SKM-1 treated with dmso at 0.1 percent for 144 hours (cell line): ENCODE data around the gene TPP1.

Experiments
- DNase-seq: peaks from one replicate; lab custom pipeline; 2025; ENCODE audit not compliant: unreplicated experiment; lab: John Stamatoyannopoulos, UW

The TPP1 gene

GRCh38 chr11:6629573-6629891, 10.3 kb upstream of the TPP1 start:
- DNase-seq = no peak

GRCh38 chr11:6628526-6628925, 9.3 kb upstream of the TPP1 start:
- no peak for DNase-seq

DNA sequence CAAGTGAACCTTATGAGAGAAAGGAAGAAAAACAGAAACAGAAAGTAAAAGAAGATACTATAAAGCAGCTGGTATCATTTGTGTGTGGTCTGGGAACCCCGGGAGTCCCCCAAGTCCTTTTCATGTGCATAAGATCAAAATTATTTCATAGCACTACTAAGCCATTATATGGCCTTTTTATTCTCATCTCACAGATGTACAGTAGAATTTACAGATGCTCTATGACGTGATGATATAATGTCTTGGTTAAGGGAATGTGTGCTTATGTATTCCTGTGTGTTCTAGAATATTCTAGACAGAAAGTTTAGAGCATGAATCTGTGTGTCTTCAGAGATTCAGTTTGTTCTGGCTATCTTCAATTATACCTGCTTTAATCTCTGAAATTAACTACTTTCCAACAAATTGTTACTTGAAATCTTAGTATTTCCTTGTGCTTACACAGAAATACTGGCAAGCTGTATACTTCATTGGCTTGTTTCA, 8.6 kb upstream of the TPP1 start:
- DNase-seq = no peak

DNA sequence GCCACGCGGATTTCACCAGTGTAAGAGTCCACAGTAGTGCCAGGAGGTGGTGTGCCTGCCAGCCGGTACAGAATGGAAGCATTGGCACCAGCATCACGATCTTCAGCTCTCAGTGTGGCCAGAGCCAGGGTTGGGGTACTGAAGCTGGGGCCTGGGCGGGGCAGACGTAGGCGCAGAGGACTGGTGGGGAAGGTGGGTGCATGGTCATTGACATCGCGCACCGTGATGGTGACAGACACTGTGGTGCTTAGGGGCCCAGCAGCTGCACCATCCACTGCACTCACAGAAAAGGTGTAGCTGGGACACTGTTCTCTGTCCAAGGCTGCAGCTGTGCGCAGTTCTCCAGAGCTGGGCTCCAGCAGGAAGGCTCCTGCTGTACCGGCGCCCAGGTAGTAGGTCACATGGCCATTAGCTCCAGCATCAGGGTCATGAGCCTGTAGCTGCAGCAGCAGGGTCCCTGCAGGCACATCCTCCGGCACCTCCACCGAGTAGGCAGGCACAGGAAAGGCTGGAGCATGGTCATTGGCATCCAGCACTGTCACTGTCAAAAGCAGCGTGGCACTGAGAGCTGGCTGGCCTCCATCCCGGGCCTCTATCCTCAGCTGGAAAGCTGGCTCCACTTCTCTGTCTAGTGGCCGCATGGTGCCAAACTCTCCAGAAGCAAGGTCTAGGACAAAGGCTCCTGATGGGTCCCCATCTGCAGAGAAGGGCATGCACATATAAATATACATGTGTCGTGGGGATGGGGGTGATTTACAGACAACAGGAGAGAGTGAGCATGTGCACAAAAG, 7.9 kb upstream of the TPP1 start:
- DNase-seq = no peak

GRCh38 chr11:6625832-6626420, 6.7 kb upstream of the TPP1 start:
- no peak for DNase-seq

- DNase-seq = no peak
Observed at GRCh38 chr11:6625156-6625831, 6.1 kb upstream of the TPP1 start.

GRCh38 chr11:6623391-6624363, 4.5 kb upstream of the TPP1 start:
- DNase-seq = no peak

DNA sequence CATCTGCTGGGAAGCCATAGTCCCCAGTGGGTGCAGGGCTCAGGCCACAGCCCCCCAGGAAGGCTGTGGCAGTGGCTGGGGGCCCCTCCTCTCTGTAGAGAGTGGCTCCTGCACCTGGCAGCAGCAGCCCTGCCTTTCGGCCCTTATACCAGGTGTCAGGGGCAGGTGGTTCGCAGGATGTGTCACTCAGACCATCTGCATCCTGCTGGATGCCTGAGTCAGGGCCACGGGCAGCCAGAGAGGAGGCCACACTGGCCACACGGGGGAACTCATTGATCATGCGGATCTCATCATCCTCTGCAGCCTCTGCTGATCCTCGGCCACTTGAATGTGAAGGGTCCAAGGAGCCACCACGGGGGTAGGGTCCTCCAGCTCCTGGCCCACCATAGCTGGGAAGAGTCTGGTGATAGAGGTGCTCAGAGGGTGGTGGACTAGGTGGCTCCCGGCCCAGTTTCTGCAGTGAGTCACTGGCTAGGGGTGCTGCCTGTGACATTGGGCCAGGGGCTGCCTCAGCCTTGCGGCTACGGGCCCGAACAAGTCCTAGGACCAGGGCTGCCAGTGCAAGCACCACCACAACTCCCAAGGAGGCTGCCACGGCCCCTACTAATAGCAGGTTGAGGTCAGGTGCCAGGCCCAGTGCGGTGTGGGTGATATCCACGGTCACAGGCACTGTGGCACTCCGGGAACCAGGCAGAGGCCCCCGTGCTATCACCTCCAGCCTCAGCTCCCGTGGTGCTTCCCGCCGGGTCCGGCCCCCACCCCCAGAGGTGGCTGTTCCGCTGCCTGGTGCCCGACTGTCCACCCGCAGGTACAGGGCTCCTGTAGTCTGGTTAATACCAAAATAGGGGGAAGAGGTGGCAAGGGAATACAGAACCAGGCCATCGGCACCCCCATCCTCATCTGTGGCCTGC, 3.3 kb upstream of the TPP1 start:
- DNase-seq = no peak

- DNase-seq = no peak
Observed at GRCh38 chr11:6621711-6622211, 2.5 kb upstream of the TPP1 start.

- DNase-seq = no peak
Observed at GRCh38 chr11:6620636-6621035, 1.4 kb upstream of the TPP1 start.

DNA sequence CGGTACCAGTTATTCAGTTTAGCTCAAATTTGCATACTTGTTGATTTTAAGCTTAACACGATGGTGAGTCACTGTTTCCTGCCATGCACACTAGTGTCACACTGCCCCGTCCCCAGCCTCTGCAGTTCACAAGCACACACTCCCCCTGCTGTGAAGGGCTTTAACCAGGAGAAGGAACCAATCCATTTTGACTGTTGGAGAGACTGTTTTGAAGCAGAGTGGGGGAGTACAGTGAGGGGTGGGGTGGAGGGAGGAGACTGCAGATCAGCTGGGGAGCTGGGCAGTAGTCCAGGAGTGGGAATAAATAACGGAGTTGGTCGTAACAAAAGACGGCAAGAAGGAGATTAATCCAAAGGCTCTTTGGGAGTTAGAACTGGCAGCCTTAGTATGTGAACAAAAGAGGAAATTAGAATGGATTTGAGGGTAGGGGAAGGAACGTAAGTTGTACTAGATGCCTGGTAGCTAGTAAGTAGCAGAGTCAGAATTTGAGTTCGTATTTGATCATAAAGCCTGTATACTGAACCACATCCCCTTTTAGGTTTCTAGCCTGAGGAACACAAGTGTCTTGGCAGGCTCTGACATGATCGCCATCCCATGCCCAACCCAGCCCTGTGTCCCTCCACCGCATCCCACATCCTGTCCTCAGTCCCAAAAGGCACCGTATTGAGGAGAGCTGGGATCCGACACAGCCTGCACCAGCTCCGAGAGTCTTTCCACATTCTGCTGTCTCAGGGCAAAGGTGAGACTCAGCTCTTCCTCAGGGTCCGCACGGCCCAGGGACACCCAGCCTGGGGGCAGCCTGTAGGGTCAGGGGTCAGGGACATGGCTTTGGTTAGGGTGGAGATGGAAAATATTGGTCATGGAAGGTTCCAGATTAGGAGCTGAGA, 862 bp downstream of the TPP1 start:
- peak; percentile 33 for DNase-seq

- no peak for DNase-seq
Observed at GRCh38 chr11:6617315-6617781, 1.9 kb downstream of the TPP1 start.

GRCh38 chr11:6616596-6617250, 2.5 kb downstream of the TPP1 start:
- no peak for DNase-seq

GRCh38 chr11:6615882-6616585, 3.2 kb downstream of the TPP1 start:
- no peak for DNase-seq

- DNase-seq = no peak
Observed at GRCh38 chr11:6615046-6615445, 4.2 kb downstream of the TPP1 start.

- no peak for DNase-seq
Observed at GRCh38 chr11:6614446-6614845, 4.8 kb downstream of the TPP1 start.

- no peak for DNase-seq
Observed at GRCh38 chr11:6613496-6613895, 5.7 kb downstream of the TPP1 start.
